ENCODE results near the gene ABHD14A. TPM values are rescaled to one million over a fixed set of nuclear protein-coding genes. Genes with fewer than 3 reads are reported as not detected.

ABHD14A gene
- total and polyA plus RNA-seq, 2 of the 13 experiments (the other 11 are each of a cell fraction or from before 2014, with no cell fraction given), result 29.5 to 46.9 TPM

DNA sequence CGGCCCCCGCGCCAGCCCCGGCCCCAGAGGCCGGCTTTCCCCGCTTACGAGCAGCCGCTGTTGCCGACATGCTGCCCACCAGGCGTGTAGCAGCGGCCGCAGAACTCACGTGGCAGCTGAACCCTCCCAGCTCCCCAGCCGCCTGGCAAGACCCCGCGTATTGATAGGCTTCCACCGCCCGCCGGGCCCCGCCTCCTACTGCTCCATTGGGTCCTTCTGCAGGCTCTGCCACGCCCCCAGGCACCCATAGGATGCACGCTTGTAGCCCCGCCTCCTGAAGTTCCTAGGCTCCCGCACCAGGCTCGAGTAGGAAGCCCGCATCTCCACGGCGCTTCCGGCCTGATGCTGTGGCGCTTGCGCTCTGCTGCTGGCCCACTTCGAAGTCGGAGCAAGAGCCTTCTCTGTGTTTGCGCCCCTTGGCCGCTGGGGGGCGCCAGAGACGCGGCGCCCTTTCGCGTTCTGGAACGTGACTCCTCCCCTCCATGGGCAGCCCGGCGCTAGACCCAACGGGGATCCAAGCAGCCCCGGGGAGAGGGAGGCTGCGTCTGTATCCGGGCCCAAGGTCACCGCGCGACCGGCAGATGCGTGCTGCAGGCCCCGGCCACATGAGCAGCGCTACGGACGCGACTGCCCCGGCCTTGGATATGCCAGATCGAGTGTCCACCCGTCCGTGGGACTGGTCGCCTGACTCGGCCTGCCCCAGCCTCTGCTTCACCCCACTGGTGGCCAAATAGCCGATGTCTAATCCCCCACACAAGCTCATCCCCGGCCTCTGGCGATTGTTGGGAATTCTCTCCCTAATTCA lies 32.9 kb upstream of the ABHD14A start, which contains the start of the genes PARP3 and RRP9 (continued):
- TF ChIP-seq, protein P1, sequence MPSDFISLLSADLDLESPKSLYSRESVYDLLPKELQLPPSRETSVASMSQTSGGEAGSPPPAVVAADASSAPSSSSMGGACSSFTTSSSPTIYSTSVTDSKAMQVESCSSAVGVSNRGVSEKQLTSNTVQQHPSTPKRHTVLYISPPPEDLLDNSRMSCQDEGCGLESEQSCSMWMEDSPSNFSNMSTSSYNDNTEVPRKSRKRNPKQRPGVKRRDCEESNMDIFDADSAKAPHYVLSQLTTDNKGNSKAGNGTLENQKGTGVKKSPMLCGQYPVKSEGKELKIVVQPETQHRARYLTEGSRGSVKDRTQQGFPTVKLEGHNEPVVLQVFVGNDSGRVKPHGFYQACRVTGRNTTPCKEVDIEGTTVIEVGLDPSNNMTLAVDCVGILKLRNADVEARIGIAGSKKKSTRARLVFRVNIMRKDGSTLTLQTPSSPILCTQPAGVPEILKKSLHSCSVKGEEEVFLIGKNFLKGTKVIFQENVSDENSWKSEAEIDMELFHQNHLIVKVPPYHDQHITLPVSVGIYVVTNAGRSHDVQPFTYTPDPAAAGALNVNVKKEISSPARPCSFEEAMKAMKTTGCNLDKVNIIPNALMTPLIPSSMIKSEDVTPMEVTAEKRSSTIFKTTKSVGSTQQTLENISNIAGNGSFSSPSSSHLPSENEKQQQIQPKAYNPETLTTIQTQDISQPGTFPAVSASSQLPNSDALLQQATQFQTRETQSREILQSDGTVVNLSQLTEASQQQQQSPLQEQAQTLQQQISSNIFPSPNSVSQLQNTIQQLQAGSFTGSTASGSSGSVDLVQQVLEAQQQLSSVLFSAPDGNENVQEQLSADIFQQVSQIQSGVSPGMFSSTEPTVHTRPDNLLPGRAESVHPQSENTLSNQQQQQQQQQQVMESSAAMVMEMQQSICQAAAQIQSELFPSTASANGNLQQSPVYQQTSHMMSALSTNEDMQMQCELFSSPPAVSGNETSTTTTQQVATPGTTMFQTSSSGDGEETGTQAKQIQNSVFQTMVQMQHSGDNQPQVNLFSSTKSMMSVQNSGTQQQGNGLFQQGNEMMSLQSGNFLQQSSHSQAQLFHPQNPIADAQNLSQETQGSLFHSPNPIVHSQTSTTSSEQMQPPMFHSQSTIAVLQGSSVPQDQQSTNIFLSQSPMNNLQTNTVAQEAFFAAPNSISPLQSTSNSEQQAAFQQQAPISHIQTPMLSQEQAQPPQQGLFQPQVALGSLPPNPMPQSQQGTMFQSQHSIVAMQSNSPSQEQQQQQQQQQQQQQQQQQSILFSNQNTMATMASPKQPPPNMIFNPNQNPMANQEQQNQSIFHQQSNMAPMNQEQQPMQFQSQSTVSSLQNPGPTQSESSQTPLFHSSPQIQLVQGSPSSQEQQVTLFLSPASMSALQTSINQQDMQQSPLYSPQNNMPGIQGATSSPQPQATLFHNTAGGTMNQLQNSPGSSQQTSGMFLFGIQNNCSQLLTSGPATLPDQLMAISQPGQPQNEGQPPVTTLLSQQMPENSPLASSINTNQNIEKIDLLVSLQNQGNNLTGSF (CRISPR knock-in tag; IDR thresholded peaks at IDR 0.05), result peak; percentile 66; the same call in 1 of the 2 replicates
- TF ChIP-seq, protein P2, sequence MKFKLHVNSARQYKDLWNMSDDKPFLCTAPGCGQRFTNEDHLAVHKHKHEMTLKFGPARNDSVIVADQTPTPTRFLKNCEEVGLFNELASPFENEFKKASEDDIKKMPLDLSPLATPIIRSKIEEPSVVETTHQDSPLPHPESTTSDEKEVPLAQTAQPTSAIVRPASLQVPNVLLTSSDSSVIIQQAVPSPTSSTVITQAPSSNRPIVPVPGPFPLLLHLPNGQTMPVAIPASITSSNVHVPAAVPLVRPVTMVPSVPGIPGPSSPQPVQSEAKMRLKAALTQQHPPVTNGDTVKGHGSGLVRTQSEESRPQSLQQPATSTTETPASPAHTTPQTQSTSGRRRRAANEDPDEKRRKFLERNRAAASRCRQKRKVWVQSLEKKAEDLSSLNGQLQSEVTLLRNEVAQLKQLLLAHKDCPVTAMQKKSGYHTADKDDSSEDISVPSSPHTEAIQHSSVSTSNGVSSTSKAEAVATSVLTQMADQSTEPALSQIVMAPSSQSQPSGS (CRISPR knock-in tag; IDR thresholded peaks at IDR 0.05), result peak; percentile 50; the same call in 1 of the 2 replicates
- TF ChIP-seq HHEX (CRISPR knock-in tag; IDR thresholded peaks at IDR 0.05), result no peak
- TF ChIP-seq, protein P3, sequence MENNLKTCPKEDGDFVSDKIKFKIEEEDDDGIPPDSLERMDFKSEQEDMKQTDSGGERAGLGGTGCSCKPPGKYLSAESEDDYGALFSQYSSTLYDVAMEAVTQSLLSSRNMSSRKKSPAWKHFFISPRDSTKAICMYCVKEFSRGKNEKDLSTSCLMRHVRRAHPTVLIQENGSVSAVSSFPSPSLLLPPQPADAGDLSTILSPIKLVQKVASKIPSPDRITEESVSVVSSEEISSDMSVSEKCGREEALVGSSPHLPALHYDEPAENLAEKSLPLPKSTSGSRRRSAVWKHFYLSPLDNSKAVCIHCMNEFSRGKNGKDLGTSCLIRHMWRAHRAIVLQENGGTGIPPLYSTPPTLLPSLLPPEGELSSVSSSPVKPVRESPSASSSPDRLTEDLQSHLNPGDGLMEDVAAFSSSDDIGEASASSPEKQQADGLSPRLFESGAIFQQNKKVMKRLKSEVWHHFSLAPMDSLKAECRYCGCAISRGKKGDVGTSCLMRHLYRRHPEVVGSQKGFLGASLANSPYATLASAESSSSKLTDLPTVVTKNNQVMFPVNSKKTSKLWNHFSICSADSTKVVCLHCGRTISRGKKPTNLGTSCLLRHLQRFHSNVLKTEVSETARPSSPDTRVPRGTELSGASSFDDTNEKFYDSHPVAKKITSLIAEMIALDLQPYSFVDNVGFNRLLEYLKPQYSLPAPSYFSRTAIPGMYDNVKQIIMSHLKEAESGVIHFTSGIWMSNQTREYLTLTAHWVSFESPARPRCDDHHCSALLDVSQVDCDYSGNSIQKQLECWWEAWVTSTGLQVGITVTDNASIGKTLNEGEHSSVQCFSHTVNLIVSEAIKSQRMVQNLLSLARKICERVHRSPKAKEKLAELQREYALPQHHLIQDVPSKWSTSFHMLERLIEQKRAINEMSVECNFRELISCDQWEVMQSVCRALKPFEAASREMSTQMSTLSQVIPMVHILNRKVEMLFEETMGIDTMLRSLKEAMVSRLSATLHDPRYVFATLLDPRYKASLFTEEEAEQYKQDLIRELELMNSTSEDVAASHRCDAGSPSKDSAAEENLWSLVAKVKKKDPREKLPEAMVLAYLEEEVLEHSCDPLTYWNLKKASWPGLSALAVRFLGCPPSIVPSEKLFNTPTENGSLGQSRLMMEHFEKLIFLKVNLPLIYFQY (CRISPR knock-in tag; IDR thresholded peaks at IDR 0.05; ENCODE audit: borderline replicate concordance), result peak; percentile 85
- TF ChIP-seq CREB1 (IDR thresholded peaks at IDR 0.05), result no peak
- no peak for TF ChIP-seq CREB1 (CRISPR knock-in tag; IDR thresholded peaks at IDR 0.05)
- peak; percentile 23; the same call in 1 of the 2 replicates for TF ChIP-seq SIX4 (CRISPR knock-in tag; IDR thresholded peaks at IDR 0.05)
- TF ChIP-seq POLR2AphosphoS2 (IDR thresholded peaks at IDR 0.05; ENCODE audit: low read depth, low read length), result no peak
- peak; percentile 75 for TF ChIP-seq HDAC2 (CRISPR knock-in tag; IDR thresholded peaks at IDR 0.05)
- peak; percentile 91; the same call in 1 of the 2 replicates for TF ChIP-seq IRF9 (CRISPR knock-in tag; IDR thresholded peaks at IDR 0.05; ENCODE audit: borderline replicate concordance)
- no peak for TF ChIP-seq GRHL1 (CRISPR knock-in tag; conservative IDR thresholded peaks at IDR 0.05)
- TF ChIP-seq SMARCC2 (IDR thresholded peaks at IDR 0.05), result no peak
- no peak; the same call in 1 of the 2 replicates for TF ChIP-seq HMG20A (CRISPR knock-in tag; IDR thresholded peaks at IDR 0.05; ENCODE audit: borderline replicate concordance)

Measured in HepG2 (cell line).